Stimulated activated CD8-positive, alpha-beta memory T cell treated with anti-CD3 and anti-CD28 coated beads, Interleukin-15, amount 100 ng/mL, for 1 hour (primary cell): ENCODE results near the gene SOS1.

Experiments
- DNase-seq: peaks from one replicate; pipeline ENCODE4 v3.0.0-alpha.2; 2020; ENCODE audit warnings: low read depth

Gene SOS1

GRCh38 chr2:39024833-39025232 is 96.0 kb downstream of the SOS1 start:
- no peak for DNase-seq

GRCh38 chr2:39023649-39024048 is 97.2 kb downstream of the SOS1 start:
- DNase-seq: no peak

DNA sequence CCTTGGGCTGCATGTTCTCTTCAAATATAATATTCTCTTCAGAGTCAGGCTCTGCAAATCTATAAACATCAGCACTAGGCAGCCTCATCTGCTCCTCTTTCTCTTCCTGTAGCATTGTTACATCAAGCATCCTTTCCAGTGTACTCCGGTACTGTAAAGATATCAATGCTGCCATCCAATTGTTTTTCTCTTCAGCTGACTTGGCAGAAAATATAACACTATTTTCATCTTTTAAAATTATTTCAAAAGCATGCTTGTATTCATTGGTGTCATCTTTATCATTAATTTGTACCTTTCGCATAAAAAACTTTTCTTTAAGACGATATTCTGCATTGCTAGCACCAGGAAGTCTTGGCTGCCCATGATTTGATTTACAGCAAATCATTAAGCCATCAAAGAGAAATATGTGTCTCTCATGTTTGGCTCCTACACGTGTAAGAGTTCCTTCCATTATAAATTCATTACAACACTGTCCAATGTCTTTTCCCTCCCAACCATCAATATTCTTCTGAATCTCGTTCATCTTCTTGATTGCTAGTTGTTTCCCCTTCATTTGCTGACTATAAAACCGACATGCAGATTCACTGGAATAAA is 98.1 kb downstream of the SOS1 start:
- no peak for DNase-seq

- DNase-seq: no peak
These were observed 100.5 kb downstream of the SOS1 start for GRCh38 chr2:39020383-39020782.

GRCh38 chr2:39018638-39019037 is 102.2 kb downstream of the SOS1 start:
- DNase-seq: no peak

DNA sequence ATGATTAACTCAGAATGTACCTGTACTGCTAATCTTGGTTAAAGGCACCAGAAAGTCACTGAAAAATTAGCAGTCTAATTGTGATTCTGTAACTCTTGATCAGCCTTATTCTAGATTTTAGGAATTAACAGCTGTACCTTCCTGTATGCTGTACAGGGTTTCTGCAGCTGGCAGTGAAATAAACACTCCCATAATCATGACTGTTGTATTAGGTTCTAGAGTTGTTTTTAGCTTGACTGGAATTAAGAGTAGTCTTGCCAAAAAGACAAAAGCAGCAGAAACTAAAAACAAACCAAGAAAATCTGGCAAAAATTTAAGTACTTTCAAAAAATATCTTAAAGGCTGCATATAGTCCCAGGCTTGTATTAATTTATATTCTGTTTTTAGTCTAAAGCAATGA is 103.5 kb downstream of the SOS1 start:
- no peak for DNase-seq

DNA sequence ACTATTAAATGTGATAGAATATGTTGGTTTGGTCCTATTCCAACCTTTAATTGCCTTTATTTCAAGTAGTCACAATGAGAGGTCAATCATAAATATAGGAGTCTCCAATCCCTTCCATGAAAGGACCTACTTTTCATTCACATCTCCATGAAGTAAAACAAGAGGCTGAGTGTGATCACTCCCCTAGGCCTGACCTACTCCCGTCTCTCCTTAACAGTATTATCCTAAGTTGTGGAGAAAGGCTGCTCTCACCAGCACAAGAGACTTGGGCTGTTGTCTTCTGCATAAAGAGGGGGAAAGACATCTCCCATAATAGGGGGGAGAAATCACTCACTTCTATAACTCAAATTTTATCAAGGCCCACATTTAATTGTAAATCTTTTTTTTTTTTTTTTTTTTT is 105.4 kb downstream of the SOS1 start:
- DNase-seq: no peak

DNA sequence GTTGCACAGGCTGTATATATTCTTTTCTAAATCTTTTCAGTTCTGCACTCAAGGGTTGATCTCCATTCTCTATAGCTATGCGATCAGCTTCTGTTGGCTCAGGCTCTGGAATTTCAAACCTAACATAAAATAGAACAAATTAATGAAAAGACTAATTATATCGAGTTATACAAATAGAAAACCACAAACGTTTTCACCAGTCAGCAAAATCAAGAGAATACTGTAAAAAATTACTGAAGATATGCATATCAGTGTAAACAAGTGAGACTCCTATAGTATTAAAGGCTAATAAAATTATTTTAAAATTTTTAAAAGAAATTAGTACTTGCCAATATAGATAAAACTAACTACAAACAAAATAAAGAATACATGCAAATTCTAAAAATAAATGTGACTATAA is 107.0 kb downstream of the SOS1 start:
- no peak for DNase-seq

DNA sequence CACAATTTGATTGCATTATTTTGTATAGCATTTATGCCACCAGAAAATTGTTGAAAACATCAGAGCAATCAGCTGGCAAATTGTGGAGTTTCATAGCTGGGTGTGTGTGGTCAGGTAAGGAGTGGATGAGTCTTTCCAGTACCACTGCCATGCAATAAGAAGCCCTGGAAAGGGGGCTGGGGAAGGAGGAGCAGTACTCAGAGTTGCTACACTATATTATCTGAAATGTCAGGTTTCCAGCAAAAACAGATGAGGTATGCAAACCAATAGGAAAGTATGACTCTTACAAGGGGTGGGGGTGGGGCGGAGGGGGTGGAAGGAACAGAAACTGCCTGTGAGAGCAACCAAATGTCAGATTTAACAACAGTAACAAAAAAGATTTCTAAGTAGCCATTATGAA is 112.2 kb downstream of the SOS1 start:
- DNase-seq: no peak

- no peak for DNase-seq
These were observed 112.9 kb downstream of the SOS1 start for GRCh38 chr2:39007875-39008504.

GRCh38 chr2:39000552-39000951 is 120.3 kb downstream of the SOS1 start:
- no peak for DNase-seq

- no peak for DNase-seq
These were observed 123.1 kb downstream of the SOS1 start for GRCh38 chr2:38997781-38998180.

- no peak for DNase-seq
These were observed 129.0 kb downstream of the SOS1 start for GRCh38 chr2:38991899-38992298.

DNA sequence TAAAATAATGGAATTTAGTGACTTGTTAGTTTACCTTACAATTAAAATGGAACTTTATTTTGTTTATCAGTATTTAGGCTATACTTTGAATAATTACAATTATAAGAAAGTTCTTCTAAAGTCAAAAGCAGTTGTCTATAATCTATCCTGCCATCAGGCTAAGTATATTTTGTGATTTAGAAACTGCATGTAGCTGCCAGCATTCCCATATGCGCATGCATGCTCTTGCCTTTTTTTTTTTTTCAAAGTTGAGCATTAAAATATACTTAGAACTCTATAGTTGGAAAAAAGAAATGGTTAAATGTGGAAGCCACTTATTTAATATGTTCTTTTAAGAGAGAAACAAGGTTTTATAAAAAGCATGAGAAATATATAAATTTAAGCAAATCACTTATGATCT is 132.1 kb downstream of the SOS1 start:
- DNase-seq: no peak

DNA sequence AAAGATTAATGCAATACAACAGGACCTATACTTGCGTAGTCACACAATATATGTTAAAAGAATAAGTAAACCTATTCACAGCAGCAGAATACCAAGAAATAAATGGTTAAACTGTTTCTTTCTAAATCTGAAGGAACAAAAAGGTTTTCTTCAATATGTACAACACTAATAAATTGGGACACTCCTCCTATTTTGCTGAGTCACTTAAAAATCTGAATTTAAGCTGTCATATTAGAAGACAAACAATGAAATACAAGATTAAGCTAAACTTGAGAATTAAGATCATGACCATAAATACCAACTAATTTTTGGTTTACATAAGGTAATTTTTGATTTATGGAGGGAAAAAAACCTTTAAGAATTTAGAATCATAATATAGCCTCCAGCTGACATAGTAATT is 138.4 kb downstream of the SOS1 start:
- no peak for DNase-seq

- DNase-seq: no peak
These were observed 139.0 kb downstream of the SOS1 start for GRCh38 chr2:38981670-38982357.

DNA sequence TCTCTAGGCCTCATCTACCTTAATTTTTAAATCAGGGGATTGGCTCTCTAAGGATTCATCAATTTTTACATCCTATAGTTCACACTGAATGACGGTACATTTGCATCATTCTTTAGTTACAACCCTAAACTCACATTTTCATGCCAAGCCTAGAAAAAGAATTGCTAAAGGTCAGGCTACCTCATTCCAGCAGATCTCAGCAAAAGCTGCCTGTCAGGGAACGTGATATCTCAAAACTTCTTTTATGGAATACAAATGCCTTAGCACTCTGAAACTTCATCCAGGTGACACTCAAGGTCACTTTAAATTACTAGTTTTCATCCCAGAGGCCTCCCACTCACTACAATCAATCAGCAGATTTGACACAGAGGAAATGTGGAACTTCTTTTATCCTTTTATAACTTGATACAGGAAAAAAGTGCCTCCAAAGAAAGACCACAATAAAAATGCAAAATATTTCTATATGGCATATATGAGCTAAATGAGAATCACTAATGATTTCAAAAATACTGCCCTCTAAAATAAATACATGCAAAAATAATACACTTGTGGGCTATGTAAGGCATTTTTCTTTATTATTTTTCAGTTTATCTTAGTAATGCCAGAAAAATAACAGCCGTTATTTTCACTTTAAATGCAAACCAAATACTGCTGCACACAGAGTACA is 139.7 kb downstream of the SOS1 start:
- no peak for DNase-seq

- no peak for DNase-seq
These were observed 141.9 kb downstream of the SOS1 start for GRCh38 chr2:38978908-38979307.

GRCh38 chr2:38978296-38978903 is 142.5 kb downstream of the SOS1 start:
- no peak for DNase-seq

- no peak for DNase-seq
These were observed 143.8 kb downstream of the SOS1 start for GRCh38 chr2:38977047-38977446.

- no peak for DNase-seq
These were observed 145.8 kb downstream of the SOS1 start for GRCh38 chr2:38975042-38975441.

GRCh38 chr2:38973266-38973665 is 147.6 kb downstream of the SOS1 start:
- DNase-seq: no peak

- DNase-seq: no peak
These were observed 149.5 kb downstream of the SOS1 start for GRCh38 chr2:38971377-38971776.
